Measurements from ENCODE around the gene RHOBTB1.

Gene RHOBTB1

GRCh38 chr10:60955316-60955715 is 11.3 kb upstream of the RHOBTB1 start:
- no peak for ATAC-seq
- TF ChIP-seq SNAI2 (CRISPR knock-in tag; IDR thresholded peaks at IDR 0.05), result no peak
- TF ChIP-seq, protein P1, sequence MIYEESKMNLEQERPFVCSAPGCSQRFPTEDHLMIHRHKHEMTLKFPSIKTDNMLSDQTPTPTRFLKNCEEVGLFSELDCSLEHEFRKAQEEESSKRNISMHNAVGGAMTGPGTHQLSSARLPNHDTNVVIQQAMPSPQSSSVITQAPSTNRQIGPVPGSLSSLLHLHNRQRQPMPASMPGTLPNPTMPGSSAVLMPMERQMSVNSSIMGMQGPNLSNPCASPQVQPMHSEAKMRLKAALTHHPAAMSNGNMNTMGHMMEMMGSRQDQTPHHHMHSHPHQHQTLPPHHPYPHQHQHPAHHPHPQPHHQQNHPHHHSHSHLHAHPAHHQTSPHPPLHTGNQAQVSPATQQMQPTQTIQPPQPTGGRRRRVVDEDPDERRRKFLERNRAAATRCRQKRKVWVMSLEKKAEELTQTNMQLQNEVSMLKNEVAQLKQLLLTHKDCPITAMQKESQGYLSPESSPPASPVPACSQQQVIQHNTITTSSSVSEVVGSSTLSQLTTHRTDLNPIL (CRISPR knock-in tag; IDR thresholded peaks at IDR 0.05; ENCODE audit: low read depth), result no peak
- TF ChIP-seq ZFP30 (CRISPR knock-in tag; IDR thresholded peaks at IDR 0.05), result no peak
- TF ChIP-seq BACH2 (CRISPR knock-in tag; IDR thresholded peaks at IDR 0.05; ENCODE audit: borderline replicate concordance), result no peak
- TF ChIP-seq ESRRG (CRISPR knock-in tag; IDR thresholded peaks at IDR 0.05), result no peak
- TF ChIP-seq ZNF8 (CRISPR knock-in tag; IDR thresholded peaks at IDR 0.05), result no peak
- TF ChIP-seq, protein P2, sequence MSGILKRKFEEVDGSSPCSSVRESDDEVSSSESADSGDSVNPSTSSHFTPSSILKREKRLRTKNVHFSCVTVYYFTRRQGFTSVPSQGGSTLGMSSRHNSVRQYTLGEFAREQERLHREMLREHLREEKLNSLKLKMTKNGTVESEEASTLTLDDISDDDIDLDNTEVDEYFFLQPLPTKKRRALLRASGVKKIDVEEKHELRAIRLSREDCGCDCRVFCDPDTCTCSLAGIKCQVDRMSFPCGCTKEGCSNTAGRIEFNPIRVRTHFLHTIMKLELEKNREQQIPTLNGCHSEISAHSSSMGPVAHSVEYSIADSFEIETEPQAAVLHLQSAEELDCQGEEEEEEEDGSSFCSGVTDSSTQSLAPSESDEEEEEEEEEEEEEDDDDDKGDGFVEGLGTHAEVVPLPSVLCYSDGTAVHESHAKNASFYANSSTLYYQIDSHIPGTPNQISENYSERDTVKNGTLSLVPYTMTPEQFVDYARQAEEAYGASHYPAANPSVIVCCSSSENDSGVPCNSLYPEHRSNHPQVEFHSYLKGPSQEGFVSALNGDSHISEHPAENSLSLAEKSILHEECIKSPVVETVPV (CRISPR knock-in tag; IDR thresholded peaks at IDR 0.05), result no peak
- TF ChIP-seq GLIS3 (CRISPR knock-in tag; IDR thresholded peaks at IDR 0.05), result no peak
- no peak for TF ChIP-seq ZNF70 (CRISPR knock-in tag; IDR thresholded peaks at IDR 0.05)
- TF ChIP-seq TOX (CRISPR knock-in tag; IDR thresholded peaks at IDR 0.05; ENCODE audit: borderline replicate concordance), result no peak
- no peak for TF ChIP-seq ARNTL (CRISPR knock-in tag; IDR thresholded peaks at IDR 0.05; ENCODE audit: borderline replicate concordance, low read depth)
- no peak for TF ChIP-seq OSR1 (CRISPR knock-in tag; IDR thresholded peaks at IDR 0.05)
- no peak for TF ChIP-seq TSHZ2 (CRISPR knock-in tag; IDR thresholded peaks at IDR 0.05)
- no peak for TF ChIP-seq PPARA (CRISPR knock-in tag; IDR thresholded peaks at IDR 0.05; ENCODE audit: borderline replicate concordance)

DNA sequence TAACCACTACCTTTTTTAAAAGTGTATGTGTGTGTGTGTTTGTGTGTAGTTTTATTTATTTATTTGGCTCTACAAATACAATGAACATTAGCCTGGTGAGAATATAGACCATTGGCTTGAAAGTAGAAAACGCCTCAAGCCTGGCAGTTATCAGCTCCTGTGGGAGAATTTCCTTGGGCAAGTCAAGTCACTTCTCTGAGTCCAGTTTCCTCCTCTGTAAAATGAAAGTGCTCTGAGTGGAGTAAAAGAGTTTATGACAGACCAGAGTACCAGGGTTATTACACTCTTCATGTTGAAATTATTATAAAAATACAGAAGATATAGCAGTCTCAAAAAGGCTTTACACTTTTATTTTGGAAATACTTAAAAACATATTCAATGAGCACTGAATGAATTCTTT is 10.1 kb upstream of the RHOBTB1 start:
- no peak for ATAC-seq
- TF ChIP-seq TSHZ2 (CRISPR knock-in tag; IDR thresholded peaks at IDR 0.05) (no peak), ESRRG (CRISPR knock-in tag; IDR thresholded peaks at IDR 0.05) (no peak), ISL1 (CRISPR knock-in tag; IDR thresholded peaks at IDR 0.05) (no peak)

- no peak for ATAC-seq
- no peak for TF ChIP-seq SNAI2 (CRISPR knock-in tag; IDR thresholded peaks at IDR 0.05)
- no peak for TF ChIP-seq ZC3H10 (CRISPR knock-in tag; IDR thresholded peaks at IDR 0.05)
- TF ChIP-seq ZNF8 (CRISPR knock-in tag; IDR thresholded peaks at IDR 0.05), result no peak
- TF ChIP-seq ESRRG (CRISPR knock-in tag; IDR thresholded peaks at IDR 0.05), result no peak
- TF ChIP-seq POU6F1 (CRISPR knock-in tag; IDR thresholded peaks at IDR 0.05; ENCODE audit: borderline replicate concordance, low read depth), result no peak
- no peak for TF ChIP-seq TSHZ2 (CRISPR knock-in tag; IDR thresholded peaks at IDR 0.05)
- no peak for TF ChIP-seq GLIS3 (CRISPR knock-in tag; IDR thresholded peaks at IDR 0.05)
- TF ChIP-seq, protein P3, sequence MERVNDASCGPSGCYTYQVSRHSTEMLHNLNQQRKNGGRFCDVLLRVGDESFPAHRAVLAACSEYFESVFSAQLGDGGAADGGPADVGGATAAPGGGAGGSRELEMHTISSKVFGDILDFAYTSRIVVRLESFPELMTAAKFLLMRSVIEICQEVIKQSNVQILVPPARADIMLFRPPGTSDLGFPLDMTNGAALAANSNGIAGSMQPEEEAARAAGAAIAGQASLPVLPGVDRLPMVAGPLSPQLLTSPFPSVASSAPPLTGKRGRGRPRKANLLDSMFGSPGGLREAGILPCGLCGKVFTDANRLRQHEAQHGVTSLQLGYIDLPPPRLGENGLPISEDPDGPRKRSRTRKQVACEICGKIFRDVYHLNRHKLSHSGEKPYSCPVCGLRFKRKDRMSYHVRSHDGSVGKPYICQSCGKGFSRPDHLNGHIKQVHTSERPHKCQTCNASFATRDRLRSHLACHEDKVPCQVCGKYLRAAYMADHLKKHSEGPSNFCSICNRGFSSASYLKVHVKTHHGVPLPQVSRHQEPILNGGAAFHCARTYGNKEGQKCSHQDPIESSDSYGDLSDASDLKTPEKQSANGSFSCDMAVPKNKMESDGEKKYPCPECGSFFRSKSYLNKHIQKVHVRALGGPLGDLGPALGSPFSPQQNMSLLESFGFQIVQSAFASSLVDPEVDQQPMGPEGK (CRISPR knock-in tag; IDR thresholded peaks at IDR 0.05; ENCODE audit: borderline replicate concordance), result no peak
- no peak for TF ChIP-seq TCF4 (CRISPR knock-in tag; IDR thresholded peaks at IDR 0.05; ENCODE audit: borderline replicate concordance)
- TF ChIP-seq ARNTL (CRISPR knock-in tag; IDR thresholded peaks at IDR 0.05; ENCODE audit: borderline replicate concordance, low read depth), result no peak
- no peak for TF ChIP-seq CSDC2 (CRISPR knock-in tag; IDR thresholded peaks at IDR 0.05)
- TF ChIP-seq, protein P1 (CRISPR knock-in tag; IDR thresholded peaks at IDR 0.05; ENCODE audit: low read depth), result no peak
- no peak for TF ChIP-seq ZFP30 (CRISPR knock-in tag; IDR thresholded peaks at IDR 0.05)
- no peak for TF ChIP-seq ZNF565 (CRISPR knock-in tag; conservative IDR thresholded peaks at IDR 0.05; ENCODE audit: low read depth)
- no peak for TF ChIP-seq BACH2 (CRISPR knock-in tag; IDR thresholded peaks at IDR 0.05; ENCODE audit: borderline replicate concordance)
Measured at GRCh38 chr10:60953420-60953819, 9.4 kb upstream of the RHOBTB1 start.

Measured in SK-N-SH treated with all-trans-retinoic acid at 6 μM for 48 hours (cell line).